DOHH2 (cell line): ENCODE results near the gene ESAM.
A peak's percentile ranks its signal among the peaks of the same experiment; 100 is the strongest.

Experiments used
- H3F3A ChIP-seq: fragments of 200-600 bp; sonication (generic), shearing (Covaris generic); 2 replicates; pipeline ENCODE4 v1.6.0; 2016; ENCODE audit warnings: antibody characterized with exemption, mild to moderate bottlenecking; ENCODE audit not compliant: control insufficient read depth, insufficient read depth
- H3K27ac ChIP-seq: fragments of 200-600 bp; sonication (generic); 2 replicates; pipeline ENCODE4 v1.5.1; 2014; ENCODE audit warnings: low read depth, mild to moderate bottlenecking, low read length, moderate library complexity
- H3K27me3 ChIP-seq: fragments of 200-600 bp; sonication (generic); 2 replicates; pipeline ENCODE4 v1.6.1; 2014; ENCODE audit warnings: mild to moderate bottlenecking, low read length, mixed read lengths; ENCODE audit not compliant: control insufficient read depth
- H3K36me3 ChIP-seq: fragments of 200-600 bp; sonication (generic); 2 replicates; pipeline ENCODE4 v1.6.1; 2014; ENCODE audit warnings: mild to moderate bottlenecking, low read length, moderate library complexity, mixed read lengths; ENCODE audit not compliant: control insufficient read depth
- H3K4me1 ChIP-seq: fragments of 200-600 bp; sonication (generic); 2 replicates; pipeline ENCODE4 v1.6.1; 2014; ENCODE audit warnings: mild to moderate bottlenecking, low read length, mixed read lengths; ENCODE audit not compliant: control insufficient read depth
- H3K4me2 ChIP-seq: fragments of 200-600 bp; sonication (generic); 2 replicates; pipeline ENCODE4 v1.6.0; 2014; ENCODE audit warnings: mild to moderate bottlenecking, low read length, moderate library complexity
- H3K4me3 ChIP-seq: fragments of 200-600 bp; sonication (generic); 2 replicates; pipeline ENCODE4 v1.5.1; 2014; ENCODE audit warnings: mild to moderate bottlenecking, low read length, mixed read lengths
- H3K79me2 ChIP-seq: fragments of 200-600 bp; sonication (generic); 2 replicates; pipeline ENCODE4 v1.6.1; 2014; ENCODE audit warnings: mild to moderate bottlenecking, low read length, mixed read lengths; ENCODE audit not compliant: control insufficient read depth
- H3K9me2 ChIP-seq: fragments of 200-600 bp; sonication (generic); replicated peaks from 2 replicates; pipeline ENCODE4 v1.6.1; 2014; ENCODE audit warnings: mild to moderate bottlenecking, low read length, mixed read lengths; ENCODE audit not compliant: control insufficient read depth
- H3K9me3 ChIP-seq: fragments of 200-600 bp; sonication (generic); 2 replicates; pipeline ENCODE4 v1.6.1; 2014; ENCODE audit warnings: antibody characterized with exemption, low read length, mixed read lengths; ENCODE audit not compliant: control insufficient read depth, insufficient read depth
- H4K20me1 ChIP-seq: fragments of 200-600 bp; sonication (generic); 2 replicates; pipeline ENCODE4 v1.6.0; 2014; ENCODE audit warnings: low read depth, mild to moderate bottlenecking, antibody characterized with exemption, low read length, moderate library complexity; ENCODE audit not compliant: control insufficient read depth, insufficient read depth
- EZH2phosphoT487 ChIP-seq: fragments of 200-600 bp; sonication (generic); IDR thresholded peaks from 2 replicates; pipeline ENCODE4 v1.6.1; 2017; ENCODE audit warnings: borderline replicate concordance, mild to moderate bottlenecking, antibody characterized with exemption, low read length, moderate library complexity, mixed read lengths
- TF ChIP-seq, protein P1 (sequence below): fragments of 200-600 bp; sonication (generic); IDR thresholded peaks from one replicate; pipeline ENCODE4 v1.5.1; 2014; ENCODE audit warnings: antibody characterized with exemption, mild to moderate bottlenecking, low read depth, low read length; ENCODE audit not compliant: poor library complexity, severe bottlenecking

The ESAM gene

DNA sequence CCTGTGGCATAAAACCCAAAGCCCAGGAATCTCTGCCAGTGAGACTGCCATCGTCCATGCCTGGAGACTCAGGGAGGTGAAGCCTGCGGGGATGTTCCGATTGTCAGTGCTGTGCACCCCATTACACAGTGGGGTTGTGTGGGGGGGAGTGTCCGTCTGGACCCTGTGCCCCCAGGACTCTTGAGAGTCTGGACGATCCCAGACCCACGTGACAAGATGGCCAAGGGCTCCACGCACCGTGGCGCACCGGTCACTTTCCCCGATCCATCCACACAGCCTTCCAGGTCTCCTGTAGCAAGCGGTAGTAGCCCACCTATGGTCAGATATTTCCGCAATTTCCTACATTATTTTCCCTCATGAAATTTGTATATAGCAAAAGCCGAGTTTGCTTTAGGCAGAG is 43.3 kb downstream of the ESAM start:
- no peaks in the 10 kb centered on the region for H3K79me2 ChIP-seq
- H3K27me3 ChIP-seq = peaks cover 34% of the 10 kb centered on the region
- no peaks in the 10 kb centered on the region for H3F3A ChIP-seq
- no peaks in the 10 kb centered on the region for H3K9me2 ChIP-seq
- H3K4me2 ChIP-seq = no peak overlapping the region
- H3K4me1 ChIP-seq = peaks cover 28% of the 10 kb centered on the region
- TF ChIP-seq EZH2phosphoT487 = no peak
- TF ChIP-seq, protein P1, sequence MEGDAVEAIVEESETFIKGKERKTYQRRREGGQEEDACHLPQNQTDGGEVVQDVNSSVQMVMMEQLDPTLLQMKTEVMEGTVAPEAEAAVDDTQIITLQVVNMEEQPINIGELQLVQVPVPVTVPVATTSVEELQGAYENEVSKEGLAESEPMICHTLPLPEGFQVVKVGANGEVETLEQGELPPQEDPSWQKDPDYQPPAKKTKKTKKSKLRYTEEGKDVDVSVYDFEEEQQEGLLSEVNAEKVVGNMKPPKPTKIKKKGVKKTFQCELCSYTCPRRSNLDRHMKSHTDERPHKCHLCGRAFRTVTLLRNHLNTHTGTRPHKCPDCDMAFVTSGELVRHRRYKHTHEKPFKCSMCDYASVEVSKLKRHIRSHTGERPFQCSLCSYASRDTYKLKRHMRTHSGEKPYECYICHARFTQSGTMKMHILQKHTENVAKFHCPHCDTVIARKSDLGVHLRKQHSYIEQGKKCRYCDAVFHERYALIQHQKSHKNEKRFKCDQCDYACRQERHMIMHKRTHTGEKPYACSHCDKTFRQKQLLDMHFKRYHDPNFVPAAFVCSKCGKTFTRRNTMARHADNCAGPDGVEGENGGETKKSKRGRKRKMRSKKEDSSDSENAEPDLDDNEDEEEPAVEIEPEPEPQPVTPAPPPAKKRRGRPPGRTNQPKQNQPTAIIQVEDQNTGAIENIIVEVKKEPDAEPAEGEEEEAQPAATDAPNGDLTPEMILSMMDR = no peak
- no peak overlapping the region for H3K27ac ChIP-seq
- no peak overlapping the region for H3K4me3 ChIP-seq
- H3K36me3 ChIP-seq = no peaks in the 10 kb centered on the region
- no peaks in the 10 kb centered on the region for H4K20me1 ChIP-seq
- no peaks in the 10 kb centered on the region for H3K9me3 ChIP-seq

DNA sequence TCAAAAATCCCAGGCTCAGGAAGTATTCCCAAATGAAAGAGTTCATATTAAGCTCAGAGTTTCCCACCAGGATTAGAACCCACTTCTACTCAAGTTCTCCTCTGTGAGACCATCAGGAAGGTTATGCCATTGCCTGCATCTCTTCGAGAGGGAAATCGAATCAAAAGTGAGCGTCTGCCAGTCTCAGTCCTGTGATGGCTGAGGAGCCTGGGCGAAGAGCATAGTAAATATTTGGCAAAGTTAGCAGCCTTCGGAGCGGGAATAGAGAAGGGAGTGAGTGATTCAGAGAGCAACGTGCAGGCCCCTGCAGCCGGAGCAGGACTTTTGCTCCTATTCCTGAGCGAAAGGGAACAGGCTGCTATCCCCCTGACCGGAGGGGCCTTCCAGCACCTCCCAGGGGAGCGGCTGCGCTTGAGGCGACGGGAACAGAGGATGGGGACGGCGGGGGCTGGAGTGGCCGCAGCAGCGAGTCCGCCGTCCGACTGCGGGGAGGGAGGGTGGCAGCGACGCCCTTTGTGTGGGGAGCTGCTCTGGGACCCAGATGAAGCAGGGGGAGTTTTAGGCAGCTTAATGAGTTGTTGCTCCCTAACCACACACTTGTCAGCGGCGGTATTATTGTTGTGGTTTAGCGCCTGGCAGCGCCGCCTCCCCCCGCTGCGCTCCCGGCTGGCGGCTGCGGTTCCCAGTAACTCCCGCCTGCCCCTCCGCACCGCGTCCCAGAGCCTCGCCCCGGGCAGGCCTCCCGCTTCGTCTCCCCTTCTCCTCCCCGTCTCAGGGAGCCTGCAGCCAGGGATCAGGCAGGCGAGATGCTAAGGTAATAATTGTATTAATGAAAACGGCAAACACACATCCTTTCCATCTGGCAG is 44.1 kb downstream of the ESAM start:
- Histone ChIP-seq H3K9me3 (no peaks in the 10 kb centered on the region), H3K4me3 (no peak overlapping the region; the same call in 1 of the 2 replicates), H3K4me2 (peak overlapping the region; percentile 33; the same call in 1 of the 2 replicates), H3K27me3 (peaks cover 34% of the 10 kb centered on the region), H3K79me2 (no peaks in the 10 kb centered on the region), H3K36me3 (no peaks in the 10 kb centered on the region), H3F3A (no peaks in the 10 kb centered on the region), H3K27ac (no peak overlapping the region), H3K4me1 (peaks cover 26% of the 10 kb centered on the region), H3K9me2 (no peaks in the 10 kb centered on the region), H4K20me1 (no peaks in the 10 kb centered on the region)
- TF ChIP-seq, protein P1 = no peak
- TF ChIP-seq EZH2phosphoT487 = peak; percentile 60; the same call in 1 of the 2 replicates

DNA sequence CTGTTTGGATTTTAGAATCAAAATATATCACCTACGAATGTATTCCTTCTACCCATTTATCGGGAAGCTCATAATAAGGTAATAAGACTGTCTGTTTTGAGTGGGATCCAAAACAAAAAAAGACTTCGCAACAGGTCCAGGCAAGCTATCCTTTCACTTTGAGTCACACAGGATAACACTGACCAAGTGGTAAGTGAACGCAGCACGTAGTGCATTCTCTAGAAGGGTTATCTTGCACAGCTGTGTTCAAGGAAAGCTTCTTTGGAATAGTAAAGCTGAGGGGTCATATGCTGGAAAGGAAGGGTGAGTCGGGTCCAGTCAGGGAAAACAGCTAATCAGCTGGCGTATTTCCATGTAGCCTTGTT is 44.7 kb downstream of the ESAM start:
- H3K4me1 ChIP-seq = peaks cover 20% of the 10 kb centered on the region
- peaks cover 34% of the 10 kb centered on the region for H3K27me3 ChIP-seq
- no peaks in the 10 kb centered on the region for H3F3A ChIP-seq
- no peaks in the 10 kb centered on the region for H3K36me3 ChIP-seq
- TF ChIP-seq EZH2phosphoT487 = no peak
- TF ChIP-seq, protein P1 = no peak
- H3K79me2 ChIP-seq = no peaks in the 10 kb centered on the region
- H3K4me2 ChIP-seq = no peak overlapping the region
- H3K9me3 ChIP-seq = no peaks in the 10 kb centered on the region
- no peaks in the 10 kb centered on the region for H4K20me1 ChIP-seq
- no peak overlapping the region for H3K27ac ChIP-seq
- H3K9me2 ChIP-seq = no peaks in the 10 kb centered on the region
- H3K4me3 ChIP-seq = no peak overlapping the region
